GM12891 (cell line): Measurements from ENCODE around the gene ELMO1.

Experiments
- PAX5 ChIP-seq: IDR thresholded peaks from 2 replicates; pipeline ENCODE4 v1.6.1; 2011; ENCODE audit warnings: low read length, moderate library complexity, mild to moderate bottlenecking; ENCODE audit not compliant: insufficient read depth, severe bottlenecking
- POLR2A ChIP-seq: IDR thresholded peaks from 2 replicates; pipeline ENCODE4 v1.6.1; 2011; ENCODE audit warnings: low read depth, low read length, control low read depth

DNA sequence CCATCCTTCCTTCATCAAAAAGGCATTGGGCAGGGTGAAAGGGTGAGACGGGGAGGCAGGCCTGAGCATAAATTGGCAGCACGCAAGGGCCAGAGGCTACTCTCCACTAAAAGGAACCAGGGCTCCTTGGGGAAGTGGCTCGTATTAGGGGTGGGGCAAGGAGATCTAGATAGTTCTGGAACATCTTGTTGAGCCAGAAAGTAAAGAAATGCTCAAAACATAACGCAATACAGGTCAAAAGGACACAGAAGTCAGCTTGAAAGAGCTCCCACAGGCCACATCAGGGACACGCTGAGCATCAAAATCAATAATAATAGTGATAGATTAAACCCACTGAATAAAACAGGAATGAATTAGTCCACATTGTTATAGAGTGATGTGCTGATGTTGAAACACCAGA, 203.1 kb downstream of the ELMO1 start:
- TF ChIP-seq POLR2A (no peak), PAX5 (no peak)
